Epithelial cell of esophagus (primary cell): ENCODE measurements around the gene ACCSL.

Experiments used
- DNase-seq: peaks from one replicate; pipeline ENCODE4 v3.0.0; 2010; ENCODE audit warnings: low read depth
- H3K4me3 ChIP-seq: 2 replicates; pipeline ENCODE4 v1.5.1; 2011; ENCODE audit warnings: mild to moderate bottlenecking, low read length, control low read depth
- TF ChIP-seq, protein P1 (sequence below): IDR thresholded peaks from 2 replicates; pipeline ENCODE4 v1.5.1; 2011; ENCODE audit warnings: low read depth, mild to moderate bottlenecking, low read length, control low read depth, inconsistent platforms; ENCODE audit not compliant: insufficient read depth; ENCODE audit errors: missing control alignments

The ACCSL gene

DNA sequence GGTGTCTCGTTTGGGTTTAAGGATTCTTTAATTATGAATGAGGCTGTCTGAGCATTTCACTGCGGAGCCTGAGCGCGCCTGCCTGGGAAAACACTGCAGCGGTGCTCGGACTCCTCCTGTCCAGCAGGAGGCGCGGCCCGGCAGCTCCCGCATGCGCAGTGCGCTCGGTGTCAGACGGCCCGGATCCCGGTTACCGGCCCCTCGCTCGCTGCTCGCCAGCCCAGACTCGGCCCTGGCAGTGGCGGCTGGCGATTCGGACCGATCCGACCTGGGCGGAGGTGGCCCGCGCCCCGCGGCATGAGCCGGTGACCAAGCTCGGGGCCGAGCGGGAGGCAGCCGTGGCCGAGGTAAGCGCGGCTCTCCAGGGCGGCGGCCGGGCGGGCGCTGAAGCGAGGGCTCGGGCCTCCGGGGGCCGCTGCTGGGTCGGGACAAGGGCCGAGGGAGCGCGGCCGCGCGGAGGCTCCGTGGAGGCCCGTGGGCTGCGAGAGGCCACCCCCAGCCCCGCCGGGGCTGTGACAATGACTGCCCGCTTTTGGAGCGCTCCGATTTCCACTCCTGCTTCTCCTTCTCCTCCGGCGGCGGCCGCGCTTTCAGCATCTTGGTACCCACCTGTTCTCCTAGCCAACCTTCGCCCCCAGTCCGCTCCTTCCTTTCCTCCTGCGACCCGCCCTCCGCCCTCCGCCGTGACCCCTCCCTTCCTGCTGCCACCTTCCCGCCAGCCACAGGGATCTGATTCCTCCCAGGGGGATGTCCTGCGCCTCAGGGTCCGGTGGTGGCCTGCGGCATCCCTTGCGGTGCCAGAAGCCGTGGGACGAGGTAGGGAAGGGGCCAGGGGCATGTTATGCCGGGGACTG, 48.0 kb downstream of the ACCSL start, which contains the start of gene EXT2:
TSS of gene EXT2 (plus strand) at position 173 of the 854 bp plus-strand sequence. CDS start 12,035 bp downstream, outside the sequence.
- TF ChIP-seq, protein P1, sequence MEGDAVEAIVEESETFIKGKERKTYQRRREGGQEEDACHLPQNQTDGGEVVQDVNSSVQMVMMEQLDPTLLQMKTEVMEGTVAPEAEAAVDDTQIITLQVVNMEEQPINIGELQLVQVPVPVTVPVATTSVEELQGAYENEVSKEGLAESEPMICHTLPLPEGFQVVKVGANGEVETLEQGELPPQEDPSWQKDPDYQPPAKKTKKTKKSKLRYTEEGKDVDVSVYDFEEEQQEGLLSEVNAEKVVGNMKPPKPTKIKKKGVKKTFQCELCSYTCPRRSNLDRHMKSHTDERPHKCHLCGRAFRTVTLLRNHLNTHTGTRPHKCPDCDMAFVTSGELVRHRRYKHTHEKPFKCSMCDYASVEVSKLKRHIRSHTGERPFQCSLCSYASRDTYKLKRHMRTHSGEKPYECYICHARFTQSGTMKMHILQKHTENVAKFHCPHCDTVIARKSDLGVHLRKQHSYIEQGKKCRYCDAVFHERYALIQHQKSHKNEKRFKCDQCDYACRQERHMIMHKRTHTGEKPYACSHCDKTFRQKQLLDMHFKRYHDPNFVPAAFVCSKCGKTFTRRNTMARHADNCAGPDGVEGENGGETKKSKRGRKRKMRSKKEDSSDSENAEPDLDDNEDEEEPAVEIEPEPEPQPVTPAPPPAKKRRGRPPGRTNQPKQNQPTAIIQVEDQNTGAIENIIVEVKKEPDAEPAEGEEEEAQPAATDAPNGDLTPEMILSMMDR = peak; percentile 81
- peak; percentile 87 for DNase-seq
- H3K4me3 ChIP-seq = peak within 1 kb of the TSS; percentile 71

DNA sequence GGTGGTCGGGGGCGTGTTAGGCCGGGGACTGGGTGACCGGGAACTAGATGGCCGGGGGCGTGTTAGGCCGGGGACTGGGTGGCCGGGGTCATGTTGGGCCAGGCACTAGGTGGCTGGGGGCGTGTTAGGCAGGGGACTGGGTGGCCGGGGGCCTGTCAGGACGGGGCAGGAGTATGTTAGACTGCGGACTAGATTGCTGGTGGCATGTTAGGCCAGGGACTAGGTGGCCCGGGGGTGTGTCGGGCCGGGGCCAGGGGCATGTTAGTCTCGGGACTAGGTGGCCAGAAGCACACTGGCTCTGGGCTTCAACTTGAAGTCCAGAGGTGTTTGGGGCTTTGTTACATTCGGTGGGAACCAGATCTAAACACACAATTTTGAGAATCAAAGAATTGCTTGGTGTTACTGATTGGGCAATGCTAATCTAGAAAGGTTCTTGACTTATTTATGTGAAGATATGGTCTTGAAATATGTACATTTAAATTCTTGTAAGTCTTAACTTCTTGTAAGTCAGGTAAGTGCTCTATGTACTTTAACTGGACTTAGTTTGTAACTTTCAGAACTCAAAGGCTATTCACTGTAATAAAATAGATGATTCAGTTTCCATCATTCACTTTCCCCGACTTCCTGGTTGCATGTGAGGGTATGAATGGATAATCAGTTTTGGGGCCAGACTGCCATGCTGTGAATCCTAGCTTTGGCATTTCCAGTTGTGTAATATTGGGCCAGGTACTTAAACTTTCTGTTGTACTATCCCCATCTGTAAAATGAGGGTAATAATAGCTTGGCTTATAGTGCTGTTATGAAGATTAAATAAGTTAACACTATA, 48.8 kb downstream of the ACCSL start:
- TF ChIP-seq, protein P1 = no peak
- DNase-seq = peak; percentile 94
- H3K4me3 ChIP-seq = peak overlapping the region; percentile 71

DNA sequence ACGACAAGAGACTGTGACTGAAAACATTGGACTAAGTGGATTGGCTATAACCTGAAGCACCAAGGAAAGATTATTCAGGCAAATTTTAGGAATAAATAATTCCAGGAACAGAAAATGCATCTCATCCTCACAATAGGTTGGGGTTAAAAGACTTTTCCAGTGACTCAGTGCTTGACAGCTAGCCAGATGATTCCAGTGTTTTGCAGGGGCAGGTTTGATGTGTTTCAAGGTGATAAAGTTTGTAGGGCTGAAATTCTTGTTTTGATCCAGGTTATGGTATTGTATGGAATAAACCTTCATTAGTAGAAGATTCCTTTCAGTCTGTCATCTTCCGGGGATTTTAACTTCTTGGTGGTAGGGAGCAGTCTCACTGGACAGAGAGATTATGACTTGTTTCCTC, 50.0 kb downstream of the ACCSL start:
- TF ChIP-seq, protein P1 = no peak
- H3K4me3 ChIP-seq = no peak overlapping the region
- peak; percentile 79 for DNase-seq

DNA sequence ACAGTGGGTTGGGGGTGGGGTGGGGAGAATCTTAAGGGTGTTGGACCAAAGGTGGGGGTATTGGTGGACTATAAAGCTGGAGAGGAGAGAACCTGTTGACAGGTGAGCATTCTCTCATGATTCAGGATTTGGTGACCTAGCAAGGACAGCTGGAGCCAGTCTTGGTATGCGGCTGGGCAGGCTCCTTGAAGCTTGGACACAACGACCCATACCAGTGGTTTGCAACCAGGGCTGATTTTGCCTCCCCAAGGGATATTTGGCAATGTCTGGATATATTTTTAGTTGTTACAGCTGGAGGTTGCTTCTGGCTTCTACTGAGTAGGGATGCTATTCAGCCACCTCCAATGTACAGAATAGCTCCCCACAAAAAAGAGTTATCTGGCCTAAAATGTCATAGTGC, 53.3 kb downstream of the ACCSL start:
- DNase-seq = no peak
- H3K4me3 ChIP-seq = no peak overlapping the region
- TF ChIP-seq, protein P1 = no peak

DNA sequence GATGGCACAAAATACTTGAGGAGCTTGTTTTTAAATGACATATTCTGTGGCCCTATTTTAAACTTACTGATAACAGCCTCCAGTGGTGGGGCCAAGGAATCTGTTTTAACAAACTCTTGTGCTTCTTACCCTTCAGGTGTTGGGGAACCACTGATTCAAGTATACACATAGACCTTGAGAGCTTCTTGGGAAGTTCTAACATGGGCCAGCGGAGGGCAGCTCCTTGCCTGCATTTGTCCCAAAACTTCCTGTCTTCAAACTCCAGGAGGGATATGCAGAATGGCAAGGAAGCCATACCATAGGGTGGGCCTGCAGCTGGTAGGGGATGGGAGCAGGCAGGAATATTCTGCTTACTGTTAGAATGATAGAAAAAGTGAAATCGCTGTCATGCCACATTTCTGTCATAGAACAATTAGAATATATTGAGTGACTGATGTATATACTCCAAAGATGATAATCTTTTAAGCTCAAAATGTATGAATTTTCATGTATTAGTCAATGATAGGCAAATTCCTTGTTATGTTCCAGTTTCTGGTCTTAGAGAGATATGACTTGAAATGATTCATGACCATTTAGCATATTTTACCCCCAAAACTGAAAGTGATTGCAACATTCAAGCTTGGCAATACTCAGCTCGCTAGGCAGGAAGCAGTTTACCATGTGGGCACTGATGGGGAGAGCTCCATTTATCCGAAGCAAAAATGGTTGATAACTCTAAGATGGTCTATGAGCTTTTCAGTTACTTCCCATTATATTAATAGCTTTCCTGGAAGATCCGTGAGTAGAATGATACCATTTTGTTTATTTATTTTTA, 56.9 kb downstream of the ACCSL start:
- H3K4me3 ChIP-seq = no peak overlapping the region
- TF ChIP-seq, protein P1 = peak; percentile 5
- DNase-seq = peak; percentile 5

DNA sequence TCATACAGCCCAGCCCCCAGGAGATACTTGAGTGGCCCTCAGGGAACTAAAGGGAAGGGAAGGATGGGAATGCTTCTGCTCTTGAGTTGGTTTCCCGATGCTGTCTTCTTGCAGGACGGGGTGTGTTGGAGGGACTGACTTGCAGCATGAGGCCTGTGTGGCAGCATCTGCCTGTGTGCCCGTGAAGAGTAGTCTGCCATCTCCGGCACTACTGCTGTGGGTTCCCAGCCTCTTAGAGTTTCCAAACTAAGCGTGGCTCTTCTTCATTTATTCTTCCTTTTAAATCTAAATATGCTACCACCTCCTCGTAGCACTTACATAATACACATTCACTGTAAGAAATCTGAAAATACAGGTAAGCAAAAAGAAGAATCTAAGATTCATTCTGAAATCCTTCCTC, 60.5 kb downstream of the ACCSL start:
- TF ChIP-seq, protein P1 = no peak
- DNase-seq = no peak
- no peak overlapping the region for H3K4me3 ChIP-seq
